Measurements from ENCODE around the gene GOLPH3.
"Not testable (repeated sequence)": the region's sequence is repeated elsewhere in the genome, so short reads cannot be mapped to it uniquely, and the experiment has no call there.

Gene GOLPH3

DNA sequence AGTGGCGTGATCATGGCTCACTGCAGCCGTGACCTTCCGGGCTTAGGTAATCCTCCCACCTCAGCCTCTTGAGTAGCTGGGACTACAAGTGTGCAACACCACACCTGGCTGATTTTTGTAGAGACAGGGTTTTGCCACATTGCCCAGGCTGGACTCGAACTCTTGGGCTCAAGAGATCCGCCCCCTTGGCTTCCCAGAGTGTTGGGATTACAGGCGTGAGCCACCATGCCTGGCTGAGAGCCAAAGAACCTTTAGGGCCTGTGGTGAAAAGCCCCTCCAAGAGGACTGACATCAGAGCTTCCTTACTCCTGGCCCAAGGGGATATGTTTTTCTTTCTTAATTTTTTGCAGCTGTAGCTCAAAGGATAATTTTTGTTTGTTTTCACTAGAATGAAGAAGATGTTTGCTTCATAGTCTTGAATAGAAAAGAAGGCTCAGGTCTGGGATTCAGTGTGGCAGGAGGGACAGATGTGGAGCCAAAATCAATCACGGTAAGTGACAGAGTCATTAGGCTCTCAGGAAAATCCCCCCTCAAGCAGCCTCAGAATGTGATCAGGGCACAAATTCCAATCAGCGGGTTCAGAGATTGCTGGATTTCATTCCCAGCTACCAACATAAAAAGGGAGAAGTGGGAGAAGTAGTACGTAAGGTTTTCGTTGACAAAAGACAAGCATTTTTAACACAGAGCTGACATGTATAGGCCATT lies 77.1 kb downstream of the GOLPH3 start:
- DNase-seq = no peak

DNA sequence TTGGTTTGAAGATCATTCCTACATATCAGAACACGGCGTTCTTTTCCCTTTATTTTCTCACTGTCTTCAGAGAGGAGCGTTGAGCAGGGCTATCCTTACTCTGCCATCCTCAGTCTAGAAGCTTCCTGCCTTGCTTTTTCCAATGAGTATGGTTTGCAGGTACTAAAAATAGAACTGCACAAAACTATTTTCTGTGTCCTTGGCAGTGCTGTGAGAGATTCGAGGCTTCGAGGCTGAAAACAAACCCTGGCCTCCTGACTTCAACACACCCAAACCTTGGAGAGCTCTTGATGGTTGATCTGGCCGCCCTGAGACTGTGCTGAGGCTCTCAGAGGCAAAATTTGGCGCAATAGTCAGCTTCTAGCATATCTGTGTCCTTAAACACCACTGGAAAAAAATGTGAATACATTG lies 78.9 kb downstream of the GOLPH3 start:
- no peak for DNase-seq

DNA sequence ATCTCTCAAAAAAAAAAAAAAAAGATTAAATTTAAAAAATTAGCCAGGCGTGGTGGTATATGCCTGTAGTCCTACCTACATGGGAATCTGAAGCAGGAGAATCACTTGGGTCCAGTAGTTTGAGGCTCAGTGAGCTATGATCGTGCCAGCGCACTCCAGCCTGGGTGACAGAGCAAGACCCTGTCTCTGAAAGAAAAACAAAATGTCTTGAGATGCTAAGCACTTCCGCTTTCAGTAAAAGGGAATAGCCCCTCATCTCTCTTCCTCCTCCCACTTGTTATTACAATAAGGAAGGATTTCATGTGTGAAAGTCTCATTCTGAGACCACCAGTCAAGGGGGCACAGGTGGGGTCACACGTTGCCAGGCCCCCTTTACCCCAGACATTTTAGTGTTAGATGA lies 79.4 kb downstream of the GOLPH3 start:
- DNase-seq = no peak

DNA sequence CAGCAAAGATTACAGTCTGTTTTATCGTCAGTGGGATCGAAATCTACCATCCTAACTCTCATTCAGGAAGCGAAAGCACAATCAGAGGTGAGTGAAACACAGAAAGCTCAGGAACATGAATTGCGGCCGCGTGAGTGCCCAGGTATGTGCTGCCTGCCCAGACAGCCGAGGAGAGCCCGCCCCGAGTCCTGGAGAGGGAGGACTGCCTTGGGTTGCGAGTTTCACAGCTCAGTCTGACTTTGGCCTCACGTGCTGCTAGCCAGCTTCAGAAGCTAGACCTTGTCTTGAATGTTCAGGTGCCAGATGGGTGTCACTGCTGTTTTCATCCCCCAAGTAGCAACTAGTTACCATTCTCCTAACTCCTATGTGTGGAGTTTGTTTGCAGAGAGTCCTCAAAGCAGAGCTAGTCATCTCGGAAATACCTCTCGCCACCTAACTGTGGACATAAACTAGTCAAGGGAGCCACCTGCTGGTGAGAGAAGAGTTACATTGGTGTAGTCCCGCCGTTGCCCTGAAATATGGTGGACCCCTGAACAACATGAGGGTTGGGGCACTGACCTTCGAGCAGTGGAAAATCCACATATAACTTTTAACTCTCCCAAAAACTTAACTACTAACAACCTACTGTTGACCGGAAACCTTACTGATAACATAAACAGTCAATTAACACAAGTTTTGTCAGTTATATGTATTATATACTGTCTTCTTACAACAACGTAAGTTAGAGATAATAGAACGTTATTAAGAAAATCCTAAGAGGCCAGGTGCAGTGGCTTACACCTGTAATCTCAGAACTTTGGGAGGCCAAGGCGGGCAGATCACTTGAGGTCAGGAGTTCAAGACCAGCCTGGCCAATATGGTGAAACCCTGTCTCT lies 80.9 kb downstream of the GOLPH3 start:
- DNase-seq = peak; percentile 71

DNA sequence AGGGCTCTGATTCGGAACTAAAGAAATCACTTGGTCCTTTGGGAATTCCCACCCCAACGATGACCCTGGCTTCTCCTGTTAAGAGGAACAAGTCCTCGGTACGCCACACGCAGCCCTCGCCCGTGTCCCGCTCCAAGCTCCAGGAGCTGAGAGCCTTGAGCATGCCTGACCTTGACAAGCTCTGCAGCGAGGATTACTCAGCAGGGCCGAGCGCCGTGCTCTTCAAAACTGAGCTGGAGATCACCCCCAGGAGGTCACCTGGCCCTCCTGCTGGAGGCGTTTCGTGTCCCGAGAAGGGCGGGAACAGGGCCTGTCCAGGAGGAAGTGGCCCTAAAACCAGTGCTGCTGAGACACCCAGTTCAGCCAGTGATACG lies 83.4 kb downstream of the GOLPH3 start:
- no peak for DNase-seq

DNA sequence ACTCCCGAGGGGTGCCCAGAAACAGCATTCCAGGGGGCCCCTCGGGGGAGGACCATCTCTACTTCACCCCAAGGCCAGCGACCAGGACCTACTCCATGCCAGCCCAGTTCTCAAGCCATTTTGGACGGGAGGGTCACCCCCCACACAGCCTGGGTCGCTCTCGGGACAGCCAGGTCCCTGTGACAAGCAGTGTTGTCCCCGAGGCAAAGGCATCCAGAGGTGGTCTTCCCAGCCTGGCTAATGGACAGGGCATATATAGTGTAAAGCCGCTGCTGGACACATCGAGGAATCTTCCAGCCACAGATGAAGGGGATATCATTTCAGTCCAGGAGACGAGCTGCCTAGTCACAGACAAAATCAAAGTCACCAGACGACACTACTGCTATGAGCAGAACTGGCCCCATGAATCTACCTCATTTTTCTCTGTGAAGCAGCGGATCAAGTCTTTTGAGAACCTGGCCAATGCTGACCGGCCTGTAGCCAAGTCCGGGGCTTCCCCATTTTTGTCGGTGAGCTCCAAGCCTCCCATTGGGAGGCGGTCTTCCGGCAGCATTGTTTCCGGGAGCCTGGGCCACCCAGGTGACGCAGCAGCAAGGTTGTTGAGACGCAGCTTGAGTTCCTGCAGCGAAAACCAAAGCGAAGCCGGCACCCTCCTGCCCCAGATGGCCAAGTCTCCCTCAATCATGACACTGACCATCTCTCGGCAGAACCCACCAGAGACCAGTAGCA lies 83.9 kb downstream of the GOLPH3 start:
- DNase-seq = no peak

DNA sequence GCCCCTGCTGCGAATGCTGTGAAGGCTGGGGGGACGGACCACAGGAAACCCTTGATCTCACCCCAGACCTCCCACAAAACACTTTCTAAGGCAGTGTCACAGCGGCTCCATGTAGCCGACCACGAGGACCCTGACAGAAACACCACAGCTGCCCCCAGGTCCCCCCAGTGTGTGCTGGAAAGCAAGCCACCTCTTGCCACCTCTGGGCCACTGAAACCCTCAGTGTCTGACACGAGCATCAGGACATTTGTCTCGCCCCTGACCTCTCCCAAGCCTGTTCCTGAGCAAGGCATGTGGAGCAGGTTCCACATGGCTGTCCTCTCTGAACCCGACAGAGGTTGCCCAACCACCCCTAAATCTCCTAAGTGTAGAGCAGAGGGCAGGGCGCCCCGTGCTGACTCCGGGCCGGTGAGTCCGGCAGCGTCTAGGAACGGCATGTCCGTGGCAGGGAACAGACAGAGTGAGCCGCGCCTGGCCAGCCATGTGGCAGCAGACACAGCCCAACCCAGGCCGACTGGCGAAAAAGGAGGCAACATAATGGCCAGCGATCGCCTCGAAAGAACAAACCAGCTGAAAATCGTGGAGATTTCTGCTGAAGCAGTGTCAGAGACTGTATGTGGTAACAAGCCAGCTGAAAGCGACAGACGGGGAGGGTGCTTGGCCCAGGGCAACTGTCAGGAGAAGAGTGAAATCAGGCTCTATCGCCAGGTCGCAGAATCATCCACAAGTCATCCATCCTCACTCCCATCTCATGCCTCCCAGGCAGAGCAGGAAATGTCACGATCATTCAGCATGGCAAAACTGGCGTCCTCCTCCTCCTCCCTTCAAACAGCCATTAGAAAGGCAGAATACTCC lies 84.7 kb downstream of the GOLPH3 start:
- no peak for DNase-seq

DNA sequence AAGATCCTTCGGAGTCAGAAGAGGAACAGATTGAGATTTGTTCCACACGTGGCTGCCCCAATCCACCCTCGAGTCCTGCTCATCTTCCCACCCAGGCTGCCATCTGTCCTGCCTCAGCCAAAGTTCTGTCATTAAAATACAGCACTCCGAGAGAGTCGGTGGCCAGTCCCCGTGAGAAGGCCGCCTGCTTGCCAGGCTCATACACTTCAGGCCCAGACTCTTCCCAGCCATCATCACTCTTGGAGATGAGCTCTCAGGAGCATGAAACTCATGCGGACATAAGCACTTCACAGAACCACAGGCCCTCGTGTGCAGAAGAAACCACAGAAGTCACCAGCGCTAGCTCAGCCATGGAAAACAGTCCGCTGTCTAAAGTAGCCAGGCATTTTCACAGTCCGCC lies 85.9 kb downstream of the GOLPH3 start:
- DNase-seq = no peak

DNA sequence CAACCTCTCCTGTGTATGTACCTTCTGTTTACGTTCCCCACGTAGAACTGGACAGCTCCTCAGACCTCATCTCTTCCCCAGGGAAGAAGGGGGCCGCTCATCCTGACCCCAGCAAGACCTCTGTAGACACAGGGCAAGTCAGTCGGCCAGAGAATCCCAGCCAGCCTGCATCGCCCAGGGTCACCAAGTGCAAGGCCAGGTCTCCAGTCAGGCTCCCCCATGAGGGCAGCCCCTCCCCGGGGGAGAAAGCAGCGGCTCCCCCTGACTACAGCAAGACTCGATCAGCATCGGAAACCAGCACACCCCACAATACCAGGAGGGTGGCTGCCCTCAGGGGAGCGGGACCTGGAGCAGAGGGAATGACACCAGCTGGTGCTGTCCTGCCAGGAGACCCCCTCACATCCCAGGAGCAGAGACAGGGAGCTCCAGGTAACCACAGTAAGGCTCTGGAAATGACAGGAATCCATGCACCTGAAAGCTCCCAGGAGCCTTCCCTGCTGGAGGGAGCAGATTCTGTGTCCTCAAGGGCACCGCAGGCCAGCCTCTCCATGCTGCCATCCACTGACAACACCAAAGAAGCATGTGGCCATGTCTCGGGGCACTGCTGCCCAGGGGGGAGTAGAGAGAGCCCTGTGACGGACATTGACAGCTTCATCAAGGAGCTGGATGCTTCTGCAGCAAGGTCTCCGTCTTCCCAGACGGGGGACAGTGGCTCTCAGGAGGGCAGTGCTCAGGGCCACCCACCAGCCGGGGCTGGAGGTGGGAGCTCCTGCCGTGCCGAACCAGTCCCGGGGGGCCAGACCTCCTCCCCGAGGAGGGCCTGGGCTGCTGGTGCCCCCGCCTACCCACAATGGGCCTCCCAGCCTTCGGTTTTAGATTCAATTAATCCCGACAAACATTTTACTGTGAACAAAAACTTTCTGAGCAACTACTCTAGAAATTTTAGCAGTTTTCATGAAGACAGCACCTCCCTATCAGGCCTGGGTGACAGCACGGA lies 86.7 kb downstream of the GOLPH3 start:
- no peak for DNase-seq

DNA sequence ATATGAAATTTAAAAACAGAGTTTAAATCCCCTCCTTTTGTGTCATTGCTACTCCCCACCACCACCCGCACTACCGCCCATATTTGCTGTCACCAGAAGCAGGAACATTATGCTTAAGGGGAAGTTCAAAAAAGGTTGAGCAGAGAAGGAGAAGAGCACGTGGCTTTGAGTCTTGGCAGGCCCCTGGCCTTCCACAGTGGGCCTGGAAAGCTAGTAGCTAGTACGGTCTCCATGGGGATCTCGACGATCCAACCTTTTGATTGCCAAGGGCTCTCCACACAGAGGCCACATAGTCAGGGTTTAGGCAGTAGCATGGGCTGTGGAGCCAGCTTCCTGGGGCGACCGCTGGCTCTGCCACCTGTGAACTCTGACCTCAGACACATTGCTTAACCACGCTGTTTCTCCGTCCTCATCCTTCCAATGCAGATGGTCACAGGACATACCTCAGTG lies 90.1 kb downstream of the GOLPH3 start:
- no peak for DNase-seq

DNA sequence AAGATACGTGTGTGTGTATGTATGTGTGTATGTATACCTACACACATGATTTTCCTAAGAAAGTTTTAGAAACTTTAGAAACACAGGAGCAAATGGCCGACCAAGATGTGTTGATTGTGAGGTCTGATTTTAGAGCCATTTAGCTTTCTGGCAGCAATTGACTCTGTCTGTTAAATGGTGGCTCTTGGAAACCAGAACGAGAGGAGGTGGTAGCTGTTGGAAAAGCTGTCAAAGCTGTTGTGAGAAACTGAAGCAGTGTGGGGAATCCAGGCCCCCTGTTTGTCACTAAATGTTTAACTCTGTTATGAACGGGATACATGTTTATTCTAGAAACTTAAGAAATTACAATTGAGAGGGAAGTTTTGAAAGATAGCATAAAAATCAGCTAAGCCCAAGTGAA lies 91.4 kb downstream of the GOLPH3 start:
- DNase-seq = no peak

DNA sequence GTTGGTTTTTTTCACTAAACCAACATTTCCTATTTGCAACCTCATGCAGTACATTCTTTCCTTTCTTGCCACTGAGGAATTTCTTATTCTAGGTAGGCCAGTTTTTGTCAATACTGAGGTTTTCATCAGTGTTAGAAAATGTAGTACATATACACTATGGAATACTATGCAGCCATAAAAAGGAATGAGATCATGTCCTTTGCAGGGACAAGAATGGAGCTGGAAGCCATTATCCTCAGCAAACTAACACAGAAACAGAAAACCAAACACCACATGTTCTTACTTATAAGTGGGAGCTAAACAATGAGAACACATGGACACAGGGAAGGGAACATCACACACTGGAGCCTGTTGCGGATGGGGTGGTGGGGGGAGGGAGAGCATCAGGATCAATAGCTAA lies 93.6 kb downstream of the GOLPH3 start:
- DNase-seq = not testable (repeated sequence)

DNA sequence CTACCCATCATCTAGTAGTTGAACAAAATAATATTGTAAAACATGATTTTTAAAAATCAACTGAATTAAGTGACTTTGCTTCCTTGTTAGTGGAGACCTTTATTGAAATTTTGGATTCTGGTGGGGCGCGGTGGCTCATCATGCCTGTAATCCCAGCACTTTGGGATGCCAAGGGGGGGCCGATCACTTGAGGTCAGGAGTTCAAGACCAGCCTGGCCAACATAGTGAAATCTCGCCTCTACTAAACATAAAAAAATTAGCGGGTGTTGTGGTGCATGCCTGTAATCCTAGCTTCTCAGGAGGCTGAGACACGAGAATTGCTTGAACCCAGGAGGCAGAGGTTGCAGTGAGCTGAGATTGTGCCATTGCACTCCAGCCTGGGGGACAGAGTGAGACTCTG lies 95.3 kb downstream of the GOLPH3 start:
- not testable (repeated sequence) for DNase-seq

DNA sequence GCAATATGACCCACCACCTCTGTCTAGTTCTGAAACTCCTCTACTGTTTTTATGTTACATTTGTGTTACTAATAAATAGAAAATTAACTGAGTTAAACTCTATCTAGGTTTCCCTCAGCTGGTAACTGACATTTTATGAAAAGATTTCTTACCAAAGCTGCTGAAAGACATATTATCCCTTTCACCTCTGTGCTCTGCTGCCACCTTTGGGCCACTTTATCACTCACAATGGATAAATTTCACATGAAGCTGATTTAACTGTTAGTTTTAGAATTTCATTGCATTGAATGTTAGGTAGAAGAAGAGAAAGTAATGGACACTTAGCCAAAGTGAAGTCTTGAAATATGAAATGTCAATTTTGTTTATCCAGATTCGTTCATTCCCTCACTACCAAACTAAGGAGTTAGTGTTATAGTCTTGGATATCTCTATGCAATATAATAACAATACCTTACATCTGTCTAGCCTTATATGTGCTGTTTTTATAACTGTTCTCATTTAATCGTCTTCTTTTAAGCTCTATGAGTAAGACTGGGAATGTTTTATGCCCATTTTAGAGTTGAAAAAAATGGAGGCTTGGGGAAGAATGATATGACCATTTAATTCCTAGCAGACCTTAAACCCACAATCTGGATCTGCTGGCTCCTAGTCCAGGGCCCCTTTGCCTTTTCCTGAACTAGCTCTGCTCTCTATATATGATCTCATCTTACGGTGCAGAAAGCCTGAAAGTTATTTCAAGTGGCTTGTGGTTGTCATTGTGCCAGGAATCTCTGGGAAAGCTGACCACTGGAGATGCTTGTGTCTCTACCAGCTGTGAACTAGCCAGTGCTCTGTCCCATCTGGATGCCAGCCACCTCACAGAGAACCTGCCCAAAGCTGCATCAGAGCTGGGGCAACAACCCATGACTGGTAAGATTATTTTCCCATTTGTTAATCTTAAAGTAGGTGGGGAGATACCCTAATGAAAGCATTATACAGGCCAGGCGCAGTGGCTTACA lies 97.1 kb downstream of the GOLPH3 start:
- peak; percentile 6 for DNase-seq

Data from COR-L47 (cell line).